GM19328 (cell line): ENCODE data around the gene PIK3R4.

Experiments
- ATAC-seq: cut with Tn5 transposase; IDR thresholded peaks from one replicate; pipeline ENCODE4 v1.9.1; 2021; ENCODE audit warnings: mild to moderate bottlenecking, moderate library complexity; ENCODE audit not compliant: unreplicated experiment

Gene PIK3R4

GRCh38 chr3:130688697-130689470 lies 57.7 kb downstream of the PIK3R4 start:
- no peak for ATAC-seq

GRCh38 chr3:130688015-130688688 lies 58.5 kb downstream of the PIK3R4 start:
- ATAC-seq, result no peak

- no peak for ATAC-seq
Observed at GRCh38 chr3:130687327-130687726, 59.3 kb downstream of the PIK3R4 start.

GRCh38 chr3:130686833-130687232 lies 59.8 kb downstream of the PIK3R4 start:
- no peak for ATAC-seq

- no peak for ATAC-seq
Observed at GRCh38 chr3:130682131-130682530, 64.5 kb downstream of the PIK3R4 start.

GRCh38 chr3:130679218-130679617 lies 67.4 kb downstream of the PIK3R4 start:
- ATAC-seq, result no peak

GRCh38 chr3:130677343-130677742 lies 69.3 kb downstream of the PIK3R4 start:
- ATAC-seq, result no peak

GRCh38 chr3:130671545-130672312 lies 74.9 kb downstream of the PIK3R4 start:
- no peak for ATAC-seq

- ATAC-seq, result no peak
Observed at GRCh38 chr3:130669740-130670139, 76.9 kb downstream of the PIK3R4 start.

- no peak for ATAC-seq
Observed at GRCh38 chr3:130663092-130663491, 83.5 kb downstream of the PIK3R4 start.

- no peak for ATAC-seq
Observed at GRCh38 chr3:130662501-130662996, 84.1 kb downstream of the PIK3R4 start.

GRCh38 chr3:130661140-130661891 lies 85.3 kb downstream of the PIK3R4 start:
- ATAC-seq, result no peak

GRCh38 chr3:130659911-130660310 lies 86.7 kb downstream of the PIK3R4 start:
- ATAC-seq, result no peak

GRCh38 chr3:130658678-130659077 lies 88.0 kb downstream of the PIK3R4 start:
- ATAC-seq, result no peak

- no peak for ATAC-seq
Observed at GRCh38 chr3:130656627-130657026, 90.0 kb downstream of the PIK3R4 start.

- no peak for ATAC-seq
Observed at GRCh38 chr3:130654921-130655320, 91.7 kb downstream of the PIK3R4 start.

GRCh38 chr3:130654091-130654490 lies 92.5 kb downstream of the PIK3R4 start:
- no peak for ATAC-seq

- no peak for ATAC-seq
Observed at GRCh38 chr3:130649061-130649654, 97.5 kb downstream of the PIK3R4 start.

- no peak for ATAC-seq
Observed at GRCh38 chr3:130648293-130648692, 98.3 kb downstream of the PIK3R4 start.

- no peak for ATAC-seq
Observed at GRCh38 chr3:130645261-130645660, 101.4 kb downstream of the PIK3R4 start.
